DOHH2 (cell line): ENCODE data around the gene ADNP2.

ENCODE experiments used
- H3F3A ChIP-seq: fragments of 200-600 bp; sonication (generic), shearing (Covaris generic); 2 replicates; pipeline ENCODE4 v1.6.0; 2016; ENCODE audit warnings: antibody characterized with exemption, mild to moderate bottlenecking; ENCODE audit not compliant: control insufficient read depth, insufficient read depth
- H3K27ac ChIP-seq: fragments of 200-600 bp; sonication (generic); 2 replicates; pipeline ENCODE4 v1.5.1; 2014; ENCODE audit warnings: low read depth, mild to moderate bottlenecking, low read length, moderate library complexity
- H3K27me3 ChIP-seq: fragments of 200-600 bp; sonication (generic); 2 replicates; pipeline ENCODE4 v1.6.1; 2014; ENCODE audit warnings: mild to moderate bottlenecking, low read length, mixed read lengths; ENCODE audit not compliant: control insufficient read depth
- H3K36me3 ChIP-seq: fragments of 200-600 bp; sonication (generic); 2 replicates; pipeline ENCODE4 v1.6.1; 2014; ENCODE audit warnings: mild to moderate bottlenecking, low read length, moderate library complexity, mixed read lengths; ENCODE audit not compliant: control insufficient read depth
- H3K4me1 ChIP-seq: fragments of 200-600 bp; sonication (generic); 2 replicates; pipeline ENCODE4 v1.6.1; 2014; ENCODE audit warnings: mild to moderate bottlenecking, low read length, mixed read lengths; ENCODE audit not compliant: control insufficient read depth
- H3K4me2 ChIP-seq: fragments of 200-600 bp; sonication (generic); 2 replicates; pipeline ENCODE4 v1.6.0; 2014; ENCODE audit warnings: mild to moderate bottlenecking, low read length, moderate library complexity
- H3K4me3 ChIP-seq: fragments of 200-600 bp; sonication (generic); 2 replicates; pipeline ENCODE4 v1.5.1; 2014; ENCODE audit warnings: mild to moderate bottlenecking, low read length, mixed read lengths
- H3K79me2 ChIP-seq: fragments of 200-600 bp; sonication (generic); 2 replicates; pipeline ENCODE4 v1.6.1; 2014; ENCODE audit warnings: mild to moderate bottlenecking, low read length, mixed read lengths; ENCODE audit not compliant: control insufficient read depth
- H3K9me2 ChIP-seq: fragments of 200-600 bp; sonication (generic); replicated peaks from 2 replicates; pipeline ENCODE4 v1.6.1; 2014; ENCODE audit warnings: mild to moderate bottlenecking, low read length, mixed read lengths; ENCODE audit not compliant: control insufficient read depth
- H3K9me3 ChIP-seq: fragments of 200-600 bp; sonication (generic); 2 replicates; pipeline ENCODE4 v1.6.1; 2014; ENCODE audit warnings: antibody characterized with exemption, low read length, mixed read lengths; ENCODE audit not compliant: control insufficient read depth, insufficient read depth
- H4K20me1 ChIP-seq: fragments of 200-600 bp; sonication (generic); 2 replicates; pipeline ENCODE4 v1.6.0; 2014; ENCODE audit warnings: low read depth, mild to moderate bottlenecking, antibody characterized with exemption, low read length, moderate library complexity; ENCODE audit not compliant: control insufficient read depth, insufficient read depth
- EZH2phosphoT487 ChIP-seq: fragments of 200-600 bp; sonication (generic); IDR thresholded peaks from 2 replicates; pipeline ENCODE4 v1.6.1; 2017; ENCODE audit warnings: borderline replicate concordance, mild to moderate bottlenecking, antibody characterized with exemption, low read length, moderate library complexity, mixed read lengths
- TF ChIP-seq, protein P1 (sequence below): fragments of 200-600 bp; sonication (generic); IDR thresholded peaks from one replicate; pipeline ENCODE4 v1.5.1; 2014; ENCODE audit warnings: antibody characterized with exemption, mild to moderate bottlenecking, low read depth, low read length; ENCODE audit not compliant: poor library complexity, severe bottlenecking

The ADNP2 gene

DNA sequence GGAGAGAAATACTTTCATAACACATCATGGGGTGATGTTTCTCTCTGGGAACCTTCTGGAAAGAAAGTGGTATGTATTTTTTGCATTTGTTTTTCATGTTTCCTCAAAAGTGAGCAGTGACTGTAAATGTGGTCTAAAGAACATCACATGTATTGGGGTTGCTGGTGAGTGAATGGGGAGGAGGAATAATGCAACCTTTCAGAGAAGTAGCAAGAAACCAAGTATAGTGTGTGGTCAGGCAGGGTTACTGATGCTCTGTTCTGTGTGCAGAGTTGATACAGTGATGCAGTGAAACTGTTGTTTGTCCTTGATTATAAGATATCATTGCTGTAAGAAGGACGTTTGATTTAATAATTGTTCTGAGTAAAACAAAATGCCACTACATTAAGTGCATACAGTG, 24.1 kb downstream of the ADNP2 start:
- Histone ChIP-seq H3K4me1 (no peaks in the 10 kb centered on the region), H4K20me1 (no peaks in the 10 kb centered on the region), H3K79me2 (peaks cover 30% of the 10 kb centered on the region), H3K27me3 (no peaks in the 10 kb centered on the region), H3K36me3 (peaks cover 68% of the 10 kb centered on the region), H3K9me3 (no peaks in the 10 kb centered on the region), H3K9me2 (no peaks in the 10 kb centered on the region), H3K27ac (no peak overlapping the region), H3K4me3 (no peak overlapping the region), H3F3A (no peaks in the 10 kb centered on the region), H3K4me2 (no peak overlapping the region)
- TF ChIP-seq, protein P1, sequence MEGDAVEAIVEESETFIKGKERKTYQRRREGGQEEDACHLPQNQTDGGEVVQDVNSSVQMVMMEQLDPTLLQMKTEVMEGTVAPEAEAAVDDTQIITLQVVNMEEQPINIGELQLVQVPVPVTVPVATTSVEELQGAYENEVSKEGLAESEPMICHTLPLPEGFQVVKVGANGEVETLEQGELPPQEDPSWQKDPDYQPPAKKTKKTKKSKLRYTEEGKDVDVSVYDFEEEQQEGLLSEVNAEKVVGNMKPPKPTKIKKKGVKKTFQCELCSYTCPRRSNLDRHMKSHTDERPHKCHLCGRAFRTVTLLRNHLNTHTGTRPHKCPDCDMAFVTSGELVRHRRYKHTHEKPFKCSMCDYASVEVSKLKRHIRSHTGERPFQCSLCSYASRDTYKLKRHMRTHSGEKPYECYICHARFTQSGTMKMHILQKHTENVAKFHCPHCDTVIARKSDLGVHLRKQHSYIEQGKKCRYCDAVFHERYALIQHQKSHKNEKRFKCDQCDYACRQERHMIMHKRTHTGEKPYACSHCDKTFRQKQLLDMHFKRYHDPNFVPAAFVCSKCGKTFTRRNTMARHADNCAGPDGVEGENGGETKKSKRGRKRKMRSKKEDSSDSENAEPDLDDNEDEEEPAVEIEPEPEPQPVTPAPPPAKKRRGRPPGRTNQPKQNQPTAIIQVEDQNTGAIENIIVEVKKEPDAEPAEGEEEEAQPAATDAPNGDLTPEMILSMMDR = no peak

DNA sequence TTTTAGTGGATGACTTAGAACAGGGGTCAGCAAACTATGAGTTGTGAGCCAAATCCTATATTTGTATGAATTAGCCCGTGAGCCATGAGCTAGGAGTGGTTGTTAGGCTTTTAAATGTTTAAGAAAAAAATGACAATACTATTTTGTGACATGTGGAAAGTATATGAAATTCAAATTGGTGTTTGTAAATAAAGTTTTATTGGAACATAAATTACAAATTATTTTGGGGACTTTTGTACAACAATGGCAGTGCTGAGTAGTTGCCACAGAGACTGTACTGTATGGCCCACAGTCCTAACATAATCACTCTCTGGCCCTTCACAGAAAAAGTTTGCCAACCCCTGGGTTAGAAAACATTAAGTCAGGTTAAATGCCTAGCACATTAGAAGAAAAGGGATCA, 26.1 kb downstream of the ADNP2 start:
- Histone ChIP-seq H3K27ac (no peak overlapping the region), H3K9me3 (no peaks in the 10 kb centered on the region), H4K20me1 (no peaks in the 10 kb centered on the region), H3K4me2 (no peak overlapping the region), H3K4me1 (no peaks in the 10 kb centered on the region), H3K79me2 (peaks cover 13% of the 10 kb centered on the region), H3K36me3 (peaks cover 76% of the 10 kb centered on the region), H3F3A (no peaks in the 10 kb centered on the region), H3K27me3 (no peaks in the 10 kb centered on the region), H3K4me3 (no peak overlapping the region), H3K9me2 (no peaks in the 10 kb centered on the region)
- no peak for TF ChIP-seq EZH2phosphoT487
- TF ChIP-seq, protein P1 = no peak

DNA sequence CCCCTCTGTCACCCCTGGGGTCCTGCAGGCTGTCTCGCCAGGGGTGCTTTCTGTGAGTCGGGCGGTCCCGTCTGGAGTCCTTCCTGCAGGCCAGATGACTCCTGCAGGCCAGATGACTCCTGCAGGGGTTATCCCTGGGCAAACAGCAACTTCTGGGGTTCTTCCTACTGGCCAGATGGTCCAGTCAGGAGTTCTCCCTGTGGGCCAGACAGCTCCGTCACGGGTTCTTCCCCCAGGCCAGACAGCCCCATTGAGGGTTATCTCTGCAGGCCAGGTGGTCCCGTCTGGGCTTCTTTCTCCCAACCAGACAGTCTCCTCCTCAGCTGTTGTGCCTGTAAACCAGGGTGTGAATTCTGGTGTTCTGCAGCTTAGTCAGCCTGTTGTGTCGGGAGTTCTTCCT, 27.6 kb downstream of the ADNP2 start:
- H3F3A ChIP-seq = no peaks in the 10 kb centered on the region
- no peaks in the 10 kb centered on the region for H3K9me3 ChIP-seq
- no peaks in the 10 kb centered on the region for H4K20me1 ChIP-seq
- H3K79me2 ChIP-seq = peaks cover 4% of the 10 kb centered on the region
- H3K27ac ChIP-seq = no peak overlapping the region
- H3K4me2 ChIP-seq = no peak overlapping the region
- H3K4me1 ChIP-seq = no peaks in the 10 kb centered on the region
- TF ChIP-seq, protein P1 = no peak
- TF ChIP-seq EZH2phosphoT487 = no peak
- no peak overlapping the region for H3K4me3 ChIP-seq
- no peaks in the 10 kb centered on the region for H3K27me3 ChIP-seq
- H3K9me2 ChIP-seq = no peaks in the 10 kb centered on the region
- H3K36me3 ChIP-seq = peaks cover 70% of the 10 kb centered on the region

DNA sequence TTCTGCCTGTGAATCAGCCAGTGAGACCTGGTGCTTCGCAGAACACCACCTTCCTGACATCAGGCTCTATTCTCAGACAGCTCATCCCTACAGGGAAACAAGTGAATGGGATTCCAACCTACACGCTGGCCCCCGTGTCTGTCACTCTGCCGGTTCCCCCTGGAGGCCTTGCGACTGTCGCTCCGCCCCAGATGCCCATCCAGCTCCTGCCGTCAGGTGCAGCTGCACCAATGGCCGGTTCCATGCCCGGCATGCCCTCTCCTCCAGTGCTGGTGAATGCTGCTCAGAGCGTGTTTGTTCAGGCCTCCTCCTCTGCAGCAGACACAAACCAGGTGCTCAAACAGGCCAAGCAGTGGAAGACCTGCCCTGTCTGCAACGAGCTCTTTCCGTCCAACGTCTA, 28.1 kb downstream of the ADNP2 start:
- H3K4me1 ChIP-seq = no peaks in the 10 kb centered on the region
- H3K27ac ChIP-seq = no peak overlapping the region
- peaks cover 2% of the 10 kb centered on the region for H3K79me2 ChIP-seq
- H3K4me3 ChIP-seq = no peak overlapping the region
- no peaks in the 10 kb centered on the region for H3K9me2 ChIP-seq
- peaks cover 70% of the 10 kb centered on the region for H3K36me3 ChIP-seq
- H3K27me3 ChIP-seq = no peaks in the 10 kb centered on the region
- no peaks in the 10 kb centered on the region for H3K9me3 ChIP-seq
- H3F3A ChIP-seq = no peaks in the 10 kb centered on the region
- no peaks in the 10 kb centered on the region for H4K20me1 ChIP-seq
- H3K4me2 ChIP-seq = no peak overlapping the region
- TF ChIP-seq, protein P1 = no peak
- TF ChIP-seq EZH2phosphoT487 = no peak
